GM12878 (cell line): ENCODE measurements around the gene MUTYH.

Source experiments
- CEBPB ChIP-seq, 2 experiments: fragments of 150-350 bp in 1 of 2; IDR thresholded peaks; 2 replicates each; pipeline ENCODE4 v1.6.1; 2012 to 2014; ENCODE audit warnings: low read depth in 2 of 2, low read length in 2 of 2, borderline replicate concordance in 1 of 2, inconsistent platforms in 1 of 2
- FOS ChIP-seq: IDR thresholded peaks from 3 replicates; pipeline ENCODE4 v1.6.1; 2011; ENCODE audit warnings: borderline replicate concordance; ENCODE audit not compliant: insufficient read length; ENCODE audit errors: extremely low read depth
- LARP7 ChIP-seq: fragments of 450-650 bp; IDR thresholded peaks from 2 replicates; pipeline ENCODE4 v1.6.1; 2017; ENCODE audit warnings: mild to moderate bottlenecking
- MYC ChIP-seq: IDR thresholded peaks from 2 replicates; pipeline ENCODE4 v1.6.1; 2011; ENCODE audit warnings: mild to moderate bottlenecking, low read length, moderate library complexity, inconsistent platforms; ENCODE audit not compliant: insufficient read depth, insufficient replicate concordance, insufficient read length, severe bottlenecking
- NFYA ChIP-seq: IDR thresholded peaks from 2 replicates; pipeline ENCODE4 v1.6.1; 2011; ENCODE audit warnings: low read depth, mild to moderate bottlenecking, low read length, improper control_type of control experiment, borderline replicate concordance
- NFYB ChIP-seq: IDR thresholded peaks from 2 replicates; pipeline ENCODE4 v1.6.1; 2011; ENCODE audit warnings: low read depth, mild to moderate bottlenecking, low read length, improper control_type of control experiment, moderate library complexity; ENCODE audit not compliant: insufficient read depth
- POLR2A ChIP-seq: IDR thresholded peaks from 2 replicates; pipeline ENCODE4 v1.6.1; 2011; ENCODE audit warnings: low read depth, mild to moderate bottlenecking, low read length
- RFX5 ChIP-seq: IDR thresholded peaks from 2 replicates; pipeline ENCODE4 v1.6.1; 2011; ENCODE audit warnings: low read depth, low read length, improper control_type of control experiment
- SP1 ChIP-seq: IDR thresholded peaks from one replicate; pipeline ENCODE4 v1.6.1; 2011; ENCODE audit warnings: low read depth, low read length
- ZNF207 ChIP-seq: fragments of 450-650 bp; IDR thresholded peaks from 2 replicates; pipeline ENCODE4 v1.6.1; 2014; ENCODE audit warnings: antibody characterized with exemption, mild to moderate bottlenecking, borderline replicate concordance
- TF ChIP-seq, protein P1 (sequence below), 3 experiments: IDR thresholded peaks in 2 of 3; conservative IDR thresholded peaks in 1 of 3; 2 replicates each; pipeline ENCODE4 v1.5.1; 2011; ENCODE audit warnings: low read depth in 3 of 3, low read length in 3 of 3, mild to moderate bottlenecking in 3 of 3, control low read depth in 2 of 3, moderate library complexity in 2 of 3, inconsistent platforms in 1 of 3, mixed read lengths in 1 of 3; ENCODE audit not compliant: control insufficient read depth in 2 of 3, insufficient read depth in 1 of 3; ENCODE audit errors: extremely low read depth in 1 of 3
- TF ChIP-seq, protein P2 (sequence below): fragments of 150-350 bp; IDR thresholded peaks from 2 replicates; pipeline ENCODE4 v1.6.1; 2016; ENCODE audit warnings: low read depth, low read length
- TF ChIP-seq, protein P3 (sequence below): IDR thresholded peaks from 2 replicates; pipeline ENCODE4 v1.6.1; 2012; ENCODE audit warnings: low read length, inconsistent platforms
- TF ChIP-seq, protein P4 (sequence below): IDR thresholded peaks from 2 replicates; pipeline ENCODE4 v1.6.1; 2011; ENCODE audit warnings: low read depth, low read length, improper control_type of control experiment, borderline replicate concordance

DNA sequence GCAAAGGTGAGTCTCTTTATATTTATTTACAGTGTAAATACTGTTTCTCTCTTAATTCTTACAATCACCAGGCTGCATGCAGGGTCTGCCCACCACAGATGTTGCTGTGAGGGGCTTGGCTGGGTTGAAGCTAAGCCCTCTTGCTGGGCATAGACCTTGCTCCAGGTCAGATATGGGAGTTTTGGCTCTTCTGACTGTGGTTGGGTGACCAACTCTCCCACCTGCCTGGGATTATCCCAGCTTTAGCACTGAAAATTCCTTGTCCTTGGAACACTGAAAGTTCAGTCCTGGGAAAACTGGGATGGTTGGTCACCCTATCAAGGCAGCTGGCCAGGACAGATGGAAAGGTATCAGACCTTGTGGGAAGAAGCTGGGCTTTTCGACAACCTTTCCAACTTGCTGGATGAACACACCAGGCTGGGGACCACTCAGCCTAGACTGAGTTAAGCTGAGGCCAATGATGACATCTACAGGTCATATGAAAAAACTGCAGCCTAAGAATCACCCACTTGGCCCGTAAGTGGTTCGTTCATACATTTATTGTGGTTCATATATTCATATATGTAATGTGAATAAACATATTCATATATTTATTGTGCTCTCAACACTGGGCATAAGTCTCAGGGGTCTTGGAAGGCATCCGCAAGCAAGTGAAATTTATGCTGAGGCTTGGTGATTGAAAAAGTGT, 40.1 kb downstream of the MUTYH start:
- TF ChIP-seq ZNF207 (no peak), POLR2A (no peak), NFYB (no peak), NFYA (no peak), RFX5 (no peak), LARP7 (no peak), CEBPB (IDR thresholded peaks at IDR 0.05; ENCODE audit: borderline replicate concordance in 1 of 2, low read depth in 2 of 2, low read length in 2 of 2) (no peak), MYC (no peak), SP1 (no peak), FOS (no peak)
- TF ChIP-seq, protein P1, sequence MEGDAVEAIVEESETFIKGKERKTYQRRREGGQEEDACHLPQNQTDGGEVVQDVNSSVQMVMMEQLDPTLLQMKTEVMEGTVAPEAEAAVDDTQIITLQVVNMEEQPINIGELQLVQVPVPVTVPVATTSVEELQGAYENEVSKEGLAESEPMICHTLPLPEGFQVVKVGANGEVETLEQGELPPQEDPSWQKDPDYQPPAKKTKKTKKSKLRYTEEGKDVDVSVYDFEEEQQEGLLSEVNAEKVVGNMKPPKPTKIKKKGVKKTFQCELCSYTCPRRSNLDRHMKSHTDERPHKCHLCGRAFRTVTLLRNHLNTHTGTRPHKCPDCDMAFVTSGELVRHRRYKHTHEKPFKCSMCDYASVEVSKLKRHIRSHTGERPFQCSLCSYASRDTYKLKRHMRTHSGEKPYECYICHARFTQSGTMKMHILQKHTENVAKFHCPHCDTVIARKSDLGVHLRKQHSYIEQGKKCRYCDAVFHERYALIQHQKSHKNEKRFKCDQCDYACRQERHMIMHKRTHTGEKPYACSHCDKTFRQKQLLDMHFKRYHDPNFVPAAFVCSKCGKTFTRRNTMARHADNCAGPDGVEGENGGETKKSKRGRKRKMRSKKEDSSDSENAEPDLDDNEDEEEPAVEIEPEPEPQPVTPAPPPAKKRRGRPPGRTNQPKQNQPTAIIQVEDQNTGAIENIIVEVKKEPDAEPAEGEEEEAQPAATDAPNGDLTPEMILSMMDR (IDR thresholded peaks at IDR 0.05 in 2 of 3, conservative IDR thresholded peaks at IDR 0.05 in 1 of 3; ENCODE audit: control insufficient read depth in 2 of 3, extremely low read depth in 1 of 3, insufficient read depth in 1 of 3, low read depth in 3 of 3, low read length in 3 of 3), result peak; percentile 78 to 83 (median 80)
- TF ChIP-seq, protein P2, sequence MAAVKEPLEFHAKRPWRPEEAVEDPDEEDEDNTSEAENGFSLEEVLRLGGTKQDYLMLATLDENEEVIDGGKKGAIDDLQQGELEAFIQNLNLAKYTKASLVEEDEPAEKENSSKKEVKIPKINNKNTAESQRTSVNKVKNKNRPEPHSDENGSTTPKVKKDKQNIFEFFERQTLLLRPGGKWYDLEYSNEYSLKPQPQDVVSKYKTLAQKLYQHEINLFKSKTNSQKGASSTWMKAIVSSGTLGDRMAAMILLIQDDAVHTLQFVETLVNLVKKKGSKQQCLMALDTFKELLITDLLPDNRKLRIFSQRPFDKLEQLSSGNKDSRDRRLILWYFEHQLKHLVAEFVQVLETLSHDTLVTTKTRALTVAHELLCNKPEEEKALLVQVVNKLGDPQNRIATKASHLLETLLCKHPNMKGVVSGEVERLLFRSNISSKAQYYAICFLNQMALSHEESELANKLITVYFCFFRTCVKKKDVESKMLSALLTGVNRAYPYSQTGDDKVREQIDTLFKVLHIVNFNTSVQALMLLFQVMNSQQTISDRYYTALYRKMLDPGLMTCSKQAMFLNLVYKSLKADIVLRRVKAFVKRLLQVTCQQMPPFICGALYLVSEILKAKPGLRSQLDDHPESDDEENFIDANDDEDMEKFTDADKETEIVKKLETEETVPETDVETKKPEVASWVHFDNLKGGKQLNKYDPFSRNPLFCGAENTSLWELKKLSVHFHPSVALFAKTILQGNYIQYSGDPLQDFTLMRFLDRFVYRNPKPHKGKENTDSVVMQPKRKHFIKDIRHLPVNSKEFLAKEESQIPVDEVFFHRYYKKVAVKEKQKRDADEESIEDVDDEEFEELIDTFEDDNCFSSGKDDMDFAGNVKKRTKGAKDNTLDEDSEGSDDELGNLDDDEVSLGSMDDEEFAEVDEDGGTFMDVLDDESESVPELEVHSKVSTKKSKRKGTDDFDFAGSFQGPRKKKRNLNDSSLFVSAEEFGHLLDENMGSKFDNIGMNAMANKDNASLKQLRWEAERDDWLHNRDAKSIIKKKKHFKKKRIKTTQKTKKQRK, result no peak
- TF ChIP-seq, protein P3, sequence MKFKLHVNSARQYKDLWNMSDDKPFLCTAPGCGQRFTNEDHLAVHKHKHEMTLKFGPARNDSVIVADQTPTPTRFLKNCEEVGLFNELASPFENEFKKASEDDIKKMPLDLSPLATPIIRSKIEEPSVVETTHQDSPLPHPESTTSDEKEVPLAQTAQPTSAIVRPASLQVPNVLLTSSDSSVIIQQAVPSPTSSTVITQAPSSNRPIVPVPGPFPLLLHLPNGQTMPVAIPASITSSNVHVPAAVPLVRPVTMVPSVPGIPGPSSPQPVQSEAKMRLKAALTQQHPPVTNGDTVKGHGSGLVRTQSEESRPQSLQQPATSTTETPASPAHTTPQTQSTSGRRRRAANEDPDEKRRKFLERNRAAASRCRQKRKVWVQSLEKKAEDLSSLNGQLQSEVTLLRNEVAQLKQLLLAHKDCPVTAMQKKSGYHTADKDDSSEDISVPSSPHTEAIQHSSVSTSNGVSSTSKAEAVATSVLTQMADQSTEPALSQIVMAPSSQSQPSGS, result no peak
- TF ChIP-seq, protein P4, sequence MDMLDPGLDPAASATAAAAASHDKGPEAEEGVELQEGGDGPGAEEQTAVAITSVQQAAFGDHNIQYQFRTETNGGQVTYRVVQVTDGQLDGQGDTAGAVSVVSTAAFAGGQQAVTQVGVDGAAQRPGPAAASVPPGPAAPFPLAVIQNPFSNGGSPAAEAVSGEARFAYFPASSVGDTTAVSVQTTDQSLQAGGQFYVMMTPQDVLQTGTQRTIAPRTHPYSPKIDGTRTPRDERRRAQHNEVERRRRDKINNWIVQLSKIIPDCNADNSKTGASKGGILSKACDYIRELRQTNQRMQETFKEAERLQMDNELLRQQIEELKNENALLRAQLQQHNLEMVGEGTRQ, result no peak
